Muscle of leg (tissue), 11 donors: ENCODE measurements around the gene UBE2N. TPM values are rescaled to one million over a fixed set of nuclear protein-coding genes. Genes with fewer than 3 reads are reported as not detected.
A peak's percentile ranks its signal among the peaks of the same experiment; 100 is the strongest.

Source experiments
- DNase-seq: peaks from one replicate; pipeline ENCODE4 v3.0.0; 2013
- H3K27ac ChIP-seq: one replicate; pipeline ENCODE4 v1.5.1; 2013; ENCODE audit warnings: mild to moderate bottlenecking, low read length, control low read depth
- H3K27me3 ChIP-seq: one replicate; pipeline ENCODE4 v1.6.1; 2013; ENCODE audit warnings: low read length; ENCODE audit not compliant: control insufficient read depth, insufficient read depth
- H3K36me3 ChIP-seq: one replicate; pipeline ENCODE4 v1.6.1; 2013; ENCODE audit warnings: low read length; ENCODE audit not compliant: control insufficient read depth, insufficient read depth
- H3K4me1 ChIP-seq: one replicate; pipeline ENCODE4 v1.6.1; 2013; ENCODE audit warnings: low read length; ENCODE audit not compliant: control insufficient read depth, insufficient read depth
- H3K4me3 ChIP-seq: one replicate; pipeline ENCODE4 v1.5.1; 2013; ENCODE audit warnings: low read length, control low read depth
- H3K9me3 ChIP-seq: replicated peaks from 2 replicates; pipeline ENCODE4 v1.6.1; 2013; ENCODE audit warnings: low read depth, low read length; ENCODE audit not compliant: control insufficient read depth
- WGBS: methylation state at CpG from one replicate; pipeline ENCODE4 v1.1.5; 2013; ENCODE audit warnings: missing lambda C conversion rate; ENCODE audit not compliant: insufficient coverage; 5-methylcytosine and 5-hydroxymethylcytosine counted together
- polyA plus RNA-seq, 8 donors: library from polyadenylated mRNA; unstranded; fragments of 120-200 nt; gene quantifications; one replicate each; pipeline versions ENCODE4 v1.2.1 to v1.2.3, GENCODE V29; 2013; ENCODE audit warnings: inconsistent platforms in 1 of 8, low replicate concordance in 1 of 8; ENCODE audit not compliant: insufficient read length in 8 of 8, insufficient read depth in 1 of 8
- total RNA-seq: library from RNA; stranded (reverse); fragments of 120-200 nt; gene quantifications from one replicate; pipeline ENCODE4 v1.2.4, GENCODE V29; 2013

Gene UBE2N
- total and polyA plus RNA-seq, 9 donors: 63.7 to 112 (median 103) TPM

DNA sequence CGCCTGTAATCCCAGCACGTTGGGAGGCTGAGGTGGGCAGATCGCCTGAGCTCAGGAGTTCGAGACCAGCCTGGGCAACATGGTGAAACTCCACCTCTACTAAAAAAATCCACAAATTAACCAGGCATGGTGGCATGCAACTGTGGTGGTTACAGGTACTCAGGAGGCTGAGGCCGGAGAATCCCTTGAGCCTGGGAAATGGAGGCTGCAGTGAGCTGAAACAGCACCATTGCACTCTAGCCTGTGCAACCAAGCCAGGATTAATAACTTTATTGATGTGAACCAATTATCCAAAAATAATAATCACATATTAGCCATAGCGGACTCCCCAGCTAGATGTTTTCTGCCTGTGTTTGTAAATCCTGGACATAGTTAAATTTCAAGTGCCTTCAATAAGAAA, 65.8 kb downstream of the UBE2N start:
- no peaks in the 10 kb centered on the region for H3K27me3 ChIP-seq
- peak overlapping the region; percentile 87 for H3K27ac ChIP-seq
- H3K36me3 ChIP-seq: no peaks in the 10 kb centered on the region
- no CpG with 5 or more reads among the region's 6 CpGs for WGBS
- H3K4me3 ChIP-seq: no peak overlapping the region
- H3K4me1 ChIP-seq: peaks cover 17% of the 10 kb centered on the region
- DNase-seq: no peak
- no peaks in the 10 kb centered on the region for H3K9me3 ChIP-seq

DNA sequence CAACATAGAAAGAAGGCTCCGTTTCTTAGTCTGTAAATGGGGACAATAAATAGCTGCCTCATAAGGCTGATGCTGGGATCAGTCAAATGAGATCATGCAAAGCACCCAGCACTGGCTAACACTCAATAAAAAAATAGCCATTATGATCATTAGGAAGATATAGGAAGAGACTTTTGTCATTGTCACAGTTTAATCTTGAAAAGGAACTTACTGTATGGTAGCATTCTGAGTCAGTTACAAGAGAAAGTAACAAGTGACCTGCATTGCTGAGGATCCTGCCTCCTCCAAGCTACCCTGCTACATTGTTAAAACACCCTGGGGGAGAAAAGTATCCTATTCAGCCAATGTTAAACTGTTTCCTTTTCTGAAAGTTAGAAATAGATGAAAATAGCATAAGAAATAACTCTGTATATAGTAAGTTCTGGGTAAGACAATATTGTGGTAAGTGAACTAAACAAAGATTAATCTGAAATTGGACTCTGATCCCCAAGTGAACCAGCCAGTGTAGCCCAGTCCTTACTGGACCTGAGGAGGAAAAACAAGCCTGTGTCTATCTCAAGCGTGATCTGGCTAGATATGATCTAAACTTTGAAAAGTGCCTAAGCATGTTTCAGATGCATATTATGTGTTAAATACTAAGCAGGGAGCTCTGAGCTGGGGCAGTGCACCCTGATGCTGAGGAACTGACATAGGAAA, 67.6 kb downstream of the UBE2N start:
- no peak for DNase-seq
- Histone ChIP-seq H3K27me3 (no peaks in the 10 kb centered on the region), H3K27ac (no peak overlapping the region), H3K4me1 (peaks cover 14% of the 10 kb centered on the region), H3K36me3 (no peaks in the 10 kb centered on the region), H3K9me3 (no peaks in the 10 kb centered on the region), H3K4me3 (no peak overlapping the region)
- 88% methylated on average over 1 of the region's 2 CpGs for WGBS

DNA sequence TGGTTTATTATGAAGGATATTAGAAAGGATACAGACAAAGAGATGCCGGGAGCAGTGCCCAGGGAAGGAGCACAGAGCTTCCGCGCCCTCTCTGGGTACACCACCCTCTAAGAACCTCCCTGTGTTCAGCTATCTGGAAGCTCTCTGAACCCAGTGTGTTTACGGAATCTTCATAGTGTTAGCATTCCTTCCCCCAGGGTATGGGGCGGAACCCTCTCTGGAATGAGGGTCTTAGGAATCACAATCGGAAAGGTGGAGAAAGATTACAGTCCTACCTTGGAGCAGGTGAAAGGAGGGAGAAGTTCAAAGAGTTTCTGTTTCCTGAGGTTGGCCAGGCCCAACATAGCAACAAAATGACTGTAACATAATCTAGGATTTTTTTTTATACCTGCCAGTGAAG, 70.8 kb downstream of the UBE2N start:
- no CpG with 5 or more reads among the region's 6 CpGs for WGBS
- peaks cover 5% of the 10 kb centered on the region for H3K4me1 ChIP-seq

DNA sequence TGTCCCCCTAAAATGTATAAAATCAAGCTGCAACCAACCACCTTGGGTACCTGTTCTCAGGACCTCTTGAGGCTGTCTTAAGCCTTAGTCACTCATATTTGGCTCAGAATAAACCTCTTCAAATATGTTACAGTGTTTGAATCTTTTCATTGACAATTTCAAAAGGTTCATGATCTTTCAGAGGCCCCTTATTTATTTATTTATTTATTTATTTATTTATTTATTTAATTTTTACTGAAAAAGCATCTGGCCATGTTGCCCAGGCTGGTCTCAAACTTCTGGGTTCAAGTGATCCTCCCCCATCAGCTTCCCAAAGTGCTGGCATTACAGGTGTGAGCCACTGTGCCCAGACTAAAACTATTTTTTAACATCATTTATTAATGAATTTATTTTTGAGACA, 72.2 kb downstream of the UBE2N start:
- no peak overlapping the region for H3K27ac ChIP-seq
- H3K36me3 ChIP-seq: no peaks in the 10 kb centered on the region
- no peak overlapping the region for H3K4me3 ChIP-seq
- peaks cover 2% of the 10 kb centered on the region for H3K4me1 ChIP-seq
- DNase-seq: no peak
- no peaks in the 10 kb centered on the region for H3K27me3 ChIP-seq
- no peaks in the 10 kb centered on the region for H3K9me3 ChIP-seq

More for the DNA sequence above, 70.8 kb downstream of the UBE2N start:
- Histone ChIP-seq H3K27ac (no peak overlapping the region), H3K27me3 (no peaks in the 10 kb centered on the region), H3K36me3 (no peaks in the 10 kb centered on the region), H3K9me3 (no peaks in the 10 kb centered on the region), H3K4me3 (no peak overlapping the region)
- DNase-seq: no peak

DNA sequence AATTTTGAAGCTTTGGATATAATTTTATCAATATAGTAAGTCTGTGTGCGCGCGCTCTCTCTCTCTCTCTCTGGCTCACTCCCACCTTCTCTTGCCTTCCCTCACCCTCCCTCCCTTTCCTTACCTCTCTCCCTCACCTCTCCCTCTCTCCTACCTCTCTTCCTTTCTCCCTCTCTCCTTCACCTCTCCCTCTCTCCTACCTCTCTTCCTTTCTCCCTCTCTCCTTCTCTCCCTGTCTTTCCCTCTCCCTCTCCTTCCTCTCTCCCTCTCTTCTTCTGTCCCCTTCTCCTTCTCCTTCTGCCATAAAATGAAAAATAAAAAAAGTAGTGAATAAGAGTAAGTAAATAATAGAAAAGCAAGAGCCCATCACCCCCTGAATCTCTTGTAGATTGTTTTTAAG, 73.0 kb downstream of the UBE2N start:
- Histone ChIP-seq H3K4me1 (no peaks in the 10 kb centered on the region), H3K27me3 (no peaks in the 10 kb centered on the region), H3K36me3 (no peaks in the 10 kb centered on the region), H3K4me3 (no peak overlapping the region), H3K9me3 (no peaks in the 10 kb centered on the region), H3K27ac (no peak overlapping the region)
- DNase-seq: no peak
- no CpG with 5 or more reads among the region's 3 CpGs for WGBS

DNA sequence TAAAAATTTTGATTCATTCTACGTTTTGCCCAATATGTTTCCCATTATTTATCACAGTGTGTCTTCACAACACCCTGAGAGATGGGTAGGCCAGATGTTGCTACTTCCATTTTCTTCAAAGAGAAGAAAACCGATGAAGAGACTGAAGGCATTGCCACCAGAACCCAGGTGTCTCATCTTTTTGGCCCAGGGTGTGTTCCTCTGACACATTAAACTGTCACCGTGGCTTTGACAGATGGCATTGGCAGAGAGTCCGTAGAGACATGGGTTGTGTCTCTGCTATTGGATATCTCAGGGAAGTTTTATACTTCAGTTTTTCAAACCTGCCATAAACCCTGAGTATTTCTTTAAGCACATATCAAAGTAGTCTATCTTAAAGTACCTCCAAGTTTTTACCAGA, 75.3 kb downstream of the UBE2N start:
- Histone ChIP-seq H3K36me3 (no peaks in the 10 kb centered on the region), H3K27me3 (no peaks in the 10 kb centered on the region), H3K9me3 (no peaks in the 10 kb centered on the region), H3K4me3 (no peak overlapping the region), H3K4me1 (no peaks in the 10 kb centered on the region), H3K27ac (no peak overlapping the region)
- WGBS: 75% methylated on average over 2 of the region's 4 CpGs
- no peak for DNase-seq

DNA sequence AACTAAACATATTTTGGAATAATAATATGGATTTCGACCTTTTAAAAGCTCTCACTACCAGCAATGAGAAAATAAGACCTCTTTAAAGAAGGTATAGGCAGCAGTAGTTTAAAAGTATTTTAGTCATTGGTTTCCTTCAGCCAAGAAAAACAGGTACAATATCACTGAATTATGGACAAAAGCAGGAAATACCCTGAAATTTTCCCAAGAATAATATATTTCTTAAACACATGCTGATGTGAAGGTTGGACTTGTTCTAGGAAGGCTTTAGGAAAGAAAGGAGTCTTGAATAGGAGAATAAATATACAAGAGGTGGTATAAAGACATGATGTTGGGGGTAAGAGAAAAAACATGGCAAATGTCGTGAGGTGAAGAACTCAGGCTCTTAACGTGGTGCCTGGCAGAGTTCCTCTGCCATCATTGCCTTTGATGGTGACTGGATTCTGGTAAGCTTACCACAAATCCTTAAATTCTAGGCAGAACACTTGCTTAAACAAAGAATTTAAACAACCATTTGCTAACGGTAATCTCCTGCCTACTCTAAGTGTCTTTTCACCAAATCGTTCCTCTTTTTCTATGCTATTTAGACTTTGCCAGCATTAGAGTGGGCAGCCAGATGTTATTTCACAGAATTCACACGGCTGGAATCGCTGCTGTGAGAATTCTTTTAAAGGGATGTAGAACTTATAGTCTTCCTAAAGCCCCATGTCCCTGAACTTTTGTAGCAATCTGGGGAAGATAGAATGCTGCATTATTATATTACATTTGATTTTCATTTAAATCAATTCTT, 75.9 kb downstream of the UBE2N start:
- Histone ChIP-seq H3K36me3 (no peaks in the 10 kb centered on the region), H3K9me3 (no peaks in the 10 kb centered on the region), H3K27ac (no peak overlapping the region), H3K27me3 (no peaks in the 10 kb centered on the region), H3K4me1 (no peaks in the 10 kb centered on the region), H3K4me3 (no peak overlapping the region)
- WGBS: 75% methylated on average over 2 of the region's 7 CpGs
- DNase-seq: peak; percentile 30

DNA sequence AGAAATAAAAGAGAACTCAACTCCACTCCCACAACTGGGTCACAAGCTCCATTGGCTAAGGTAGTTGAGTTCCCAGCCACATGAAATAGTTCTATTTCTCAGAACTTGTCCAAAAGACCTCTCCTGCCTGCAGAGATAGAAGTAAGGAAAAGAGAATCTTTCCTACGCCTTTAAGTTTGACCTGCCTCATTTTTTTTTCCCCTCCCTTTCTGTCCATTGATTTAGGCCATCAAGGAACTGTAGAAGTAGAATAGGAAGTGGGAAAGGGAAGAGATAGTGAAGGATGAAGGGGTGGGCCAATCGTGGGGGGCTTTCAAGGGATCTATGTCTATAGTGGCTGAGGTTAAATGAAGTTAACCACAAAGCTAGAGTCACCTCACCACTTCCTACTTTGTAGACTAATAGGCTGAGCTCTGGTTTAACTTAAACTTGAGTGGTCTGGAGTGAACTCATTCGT, 77.9 kb downstream of the UBE2N start:
- no peak overlapping the region for H3K27ac ChIP-seq
- H3K36me3 ChIP-seq: no peaks in the 10 kb centered on the region
- no CpG with 5 or more reads among the region's 3 CpGs for WGBS
- H3K4me1 ChIP-seq: no peaks in the 10 kb centered on the region
- no peaks in the 10 kb centered on the region for H3K9me3 ChIP-seq
- DNase-seq: no peak
- no peaks in the 10 kb centered on the region for H3K27me3 ChIP-seq
- no peak overlapping the region for H3K4me3 ChIP-seq

DNA sequence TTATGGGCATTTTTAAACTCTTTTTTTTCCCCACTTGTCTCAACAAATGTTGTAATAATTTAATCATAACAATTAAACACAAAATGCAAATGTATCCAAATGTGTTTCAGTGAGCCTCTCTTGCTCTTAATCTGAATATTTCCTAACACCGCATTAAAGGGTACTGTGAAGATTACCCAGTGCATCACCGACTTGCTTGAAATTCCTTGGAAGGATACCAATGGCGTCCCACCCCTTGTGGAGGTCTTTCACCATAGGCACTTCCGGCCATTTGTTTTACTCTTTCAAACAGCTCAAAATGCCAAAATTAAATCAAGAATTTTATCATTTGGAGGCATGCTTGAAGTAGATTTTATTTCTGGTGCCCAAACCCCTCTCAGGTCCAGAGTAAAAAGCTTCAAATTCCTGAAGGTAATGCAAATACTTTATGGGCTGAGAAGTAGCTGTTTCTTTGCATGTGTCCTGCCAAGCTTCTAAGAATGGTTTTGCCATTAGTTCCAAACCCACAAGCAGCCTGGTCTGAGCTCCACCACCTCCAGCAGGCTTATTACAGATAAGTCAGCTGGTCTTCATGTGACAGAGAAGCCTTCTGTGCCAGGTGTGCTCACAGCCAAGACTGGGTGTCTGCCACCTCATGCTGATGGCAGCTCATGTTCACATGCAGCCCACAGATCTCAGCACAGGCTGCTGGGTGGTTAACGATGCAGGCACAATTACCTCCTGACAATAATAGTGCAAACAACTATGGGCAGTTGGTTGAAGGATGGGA, 80.4 kb downstream of the UBE2N start:
- WGBS: 60% methylated on average over 1 of the region's 5 CpGs
- no peaks in the 10 kb centered on the region for H3K4me1 ChIP-seq
- no peaks in the 10 kb centered on the region for H3K27me3 ChIP-seq
- no peaks in the 10 kb centered on the region for H3K9me3 ChIP-seq
- no peak overlapping the region for H3K4me3 ChIP-seq
- H3K36me3 ChIP-seq: no peaks in the 10 kb centered on the region
- no peak overlapping the region for H3K27ac ChIP-seq
- DNase-seq: peak; percentile 68

DNA sequence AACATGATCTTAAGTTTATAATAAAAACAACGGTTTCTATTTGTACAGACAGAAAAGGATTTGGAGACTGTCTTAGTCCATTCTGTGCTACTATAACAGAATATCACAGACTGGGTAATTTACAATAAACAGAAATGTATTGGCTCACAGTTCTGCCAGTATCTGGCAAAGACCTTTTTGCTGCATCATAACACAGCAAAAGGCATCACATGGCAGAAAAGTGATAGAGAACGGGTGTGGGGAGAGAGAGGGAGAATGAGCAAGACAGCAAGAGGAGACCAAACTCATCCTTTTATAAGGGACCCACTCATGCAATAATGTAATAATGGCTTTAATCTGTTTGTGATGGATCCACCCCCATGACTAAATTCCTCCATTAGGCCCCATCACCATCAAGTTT, 81.1 kb downstream of the UBE2N start:
- Histone ChIP-seq H3K4me1 (no peaks in the 10 kb centered on the region), H3K9me3 (no peaks in the 10 kb centered on the region), H3K27me3 (no peaks in the 10 kb centered on the region), H3K36me3 (no peaks in the 10 kb centered on the region), H3K27ac (no peak overlapping the region), H3K4me3 (no peak overlapping the region)
- WGBS: no CpG with 5 or more reads among the region's 2 CpGs
- DNase-seq: no peak
